GM06990 (cell line): ENCODE data around the gene JMJD8.

Experiments
- DNase-seq: peaks from one replicate; pipeline ENCODE4 v3.0.0-alpha.2; 2011; ENCODE audit not compliant: insufficient read length; ENCODE audit errors: extremely low read depth
- H3K27me3 ChIP-seq: replicated peaks from 2 replicates; pipeline ENCODE4 v1.6.0; 2011; ENCODE audit warnings: low read length; ENCODE audit not compliant: control insufficient read depth, insufficient read depth
- H3K36me3 ChIP-seq: 2 replicates; pipeline ENCODE4 v1.5.1; 2011; ENCODE audit warnings: low read length; ENCODE audit not compliant: control insufficient read depth, insufficient read depth
- H3K4me3 ChIP-seq: replicated peaks from 2 replicates; pipeline ENCODE4 v1.5.1; 2011; ENCODE audit warnings: low read depth, mild to moderate bottlenecking, control low read depth, low read length
- TF ChIP-seq, protein P1 (sequence below): IDR thresholded peaks from 2 replicates; pipeline ENCODE4 v1.5.1; 2011; ENCODE audit warnings: low read length, control low read depth, mild to moderate bottlenecking, inconsistent platforms; ENCODE audit not compliant: insufficient read depth, poor library complexity, severe bottlenecking

The JMJD8 gene

DNA sequence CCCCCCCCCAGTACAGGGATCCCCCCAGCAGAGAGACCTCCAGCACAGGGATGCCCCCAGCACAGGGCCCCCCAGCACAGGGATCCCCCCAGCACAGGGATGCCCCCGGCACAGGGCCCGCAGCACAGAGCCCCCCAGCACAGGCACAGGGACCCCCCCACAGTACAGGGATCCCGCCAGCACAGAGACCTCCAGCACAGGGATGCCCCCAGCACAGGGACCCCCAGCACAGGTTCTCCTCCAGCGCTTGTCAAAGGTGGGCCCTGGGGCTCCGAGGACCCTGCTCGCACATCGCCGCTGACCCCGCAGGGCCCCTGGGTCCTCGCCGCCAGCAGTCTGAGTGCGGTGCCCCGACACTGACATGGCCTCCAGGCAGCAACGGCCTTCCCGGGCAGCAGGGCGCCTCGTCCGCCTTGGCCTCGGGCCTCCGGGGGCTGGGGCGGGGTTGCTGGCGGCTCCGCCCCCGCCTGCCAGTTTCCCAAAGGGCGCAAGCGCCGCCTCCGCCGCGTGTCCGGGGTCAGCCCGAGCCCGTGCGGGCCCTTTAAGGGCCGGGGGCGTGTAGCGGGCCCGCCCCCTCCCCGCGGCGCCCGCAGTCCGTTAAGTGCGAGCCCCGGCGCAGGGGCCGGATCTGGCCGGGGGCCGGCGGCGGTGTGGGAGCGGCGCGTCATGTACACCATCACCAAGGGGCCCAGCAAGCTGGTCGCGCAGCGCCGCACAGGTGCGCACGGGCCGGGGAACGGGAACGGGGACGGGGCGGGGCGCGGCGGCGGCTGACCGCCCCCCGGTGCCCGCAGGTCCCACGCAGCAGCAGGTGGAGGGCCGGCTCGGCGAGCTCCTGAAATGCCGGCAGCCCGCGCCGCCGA, 42.6 kb downstream of the JMJD8 start, which contains the start of gene MCRIP2:
TSS of gene MCRIP2 (plus strand) at position 503 of the 863 bp plus-strand sequence. CDS start at position 667, 164 bp downstream.
- H3K36me3 ChIP-seq, result peaks cover 1% of the 10 kb centered on the region; the same call in 1 of the 2 replicates
- H3K27me3 ChIP-seq, result no peaks in the 10 kb centered on the region
- TF ChIP-seq, protein P1, sequence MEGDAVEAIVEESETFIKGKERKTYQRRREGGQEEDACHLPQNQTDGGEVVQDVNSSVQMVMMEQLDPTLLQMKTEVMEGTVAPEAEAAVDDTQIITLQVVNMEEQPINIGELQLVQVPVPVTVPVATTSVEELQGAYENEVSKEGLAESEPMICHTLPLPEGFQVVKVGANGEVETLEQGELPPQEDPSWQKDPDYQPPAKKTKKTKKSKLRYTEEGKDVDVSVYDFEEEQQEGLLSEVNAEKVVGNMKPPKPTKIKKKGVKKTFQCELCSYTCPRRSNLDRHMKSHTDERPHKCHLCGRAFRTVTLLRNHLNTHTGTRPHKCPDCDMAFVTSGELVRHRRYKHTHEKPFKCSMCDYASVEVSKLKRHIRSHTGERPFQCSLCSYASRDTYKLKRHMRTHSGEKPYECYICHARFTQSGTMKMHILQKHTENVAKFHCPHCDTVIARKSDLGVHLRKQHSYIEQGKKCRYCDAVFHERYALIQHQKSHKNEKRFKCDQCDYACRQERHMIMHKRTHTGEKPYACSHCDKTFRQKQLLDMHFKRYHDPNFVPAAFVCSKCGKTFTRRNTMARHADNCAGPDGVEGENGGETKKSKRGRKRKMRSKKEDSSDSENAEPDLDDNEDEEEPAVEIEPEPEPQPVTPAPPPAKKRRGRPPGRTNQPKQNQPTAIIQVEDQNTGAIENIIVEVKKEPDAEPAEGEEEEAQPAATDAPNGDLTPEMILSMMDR, result no peak
- peak; percentile 89 for DNase-seq
- peak within 1 kb of the TSS; percentile 91 for H3K4me3 ChIP-seq

DNA sequence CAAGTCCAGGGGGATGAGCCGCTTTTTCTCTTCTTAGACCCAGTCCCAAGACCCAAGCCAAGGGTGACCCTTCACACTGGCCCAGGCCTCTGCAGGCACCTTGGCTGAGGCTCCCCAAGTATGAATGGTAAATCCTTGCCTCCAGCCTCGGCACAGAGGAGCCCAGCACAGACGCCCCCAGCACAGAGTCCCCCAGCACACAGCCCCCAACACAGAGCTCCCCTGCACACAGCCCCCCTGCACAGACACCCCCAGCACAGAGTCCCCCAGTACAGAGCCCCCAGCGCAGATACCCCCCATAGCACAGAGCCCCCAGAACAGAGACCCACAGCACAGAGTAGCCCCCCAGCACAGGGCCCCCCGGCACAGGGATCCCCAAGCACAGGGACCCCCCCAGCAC, 43.5 kb downstream of the JMJD8 start:
- Histone ChIP-seq H3K27me3 (no peaks in the 10 kb centered on the region), H3K36me3 (no peaks in the 10 kb centered on the region; the same call in 1 of the 2 replicates), H3K4me3 (peak overlapping the region; percentile 91)
- DNase-seq, result no peak
- TF ChIP-seq, protein P1, result no peak

DNA sequence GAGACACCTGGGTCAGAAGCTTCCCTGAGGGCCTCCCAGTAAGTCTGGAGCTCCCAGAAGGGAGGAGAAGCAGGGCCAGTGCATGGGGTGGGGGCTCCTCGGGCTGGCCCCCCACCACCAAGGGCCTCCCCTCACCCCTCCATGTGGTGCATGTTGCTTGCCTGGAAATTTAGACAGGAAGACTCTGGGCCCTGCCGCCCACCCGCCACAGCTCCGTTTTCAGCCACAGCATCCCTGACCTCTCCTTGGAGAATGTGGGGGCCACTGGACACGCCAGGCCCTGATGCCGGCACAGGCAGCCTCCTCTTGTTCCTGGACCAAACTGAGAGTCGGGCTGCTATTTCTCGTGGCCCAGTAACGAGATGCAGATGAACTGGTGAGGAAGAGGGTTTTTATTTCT, 45.3 kb downstream of the JMJD8 start:
- no peak overlapping the region for H3K4me3 ChIP-seq

DNA sequence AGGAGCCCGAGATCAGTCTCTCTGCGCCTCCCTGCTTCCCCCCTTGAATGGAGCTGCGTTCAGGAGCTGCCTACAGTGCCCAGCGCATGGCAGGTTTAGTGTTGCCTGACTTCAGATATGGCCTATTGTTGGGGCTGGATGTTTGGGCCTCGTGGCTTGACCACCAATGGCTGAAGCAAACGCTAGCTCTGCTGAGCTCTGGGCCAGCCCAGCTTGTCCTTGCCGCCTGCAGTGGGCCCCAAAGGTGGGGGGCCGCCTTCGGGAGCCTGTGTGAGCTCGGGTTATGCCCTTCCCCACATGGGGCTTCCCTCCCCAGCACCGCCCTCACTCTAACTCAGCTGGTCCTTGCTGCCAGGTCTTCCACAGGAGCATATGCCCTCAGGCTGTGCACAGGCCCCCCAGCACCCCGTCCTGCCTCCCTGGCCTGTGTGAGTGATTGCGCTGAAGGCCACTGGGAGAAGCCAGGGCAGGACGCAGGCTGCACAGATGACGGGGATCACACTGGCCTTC, 46.0 kb downstream of the JMJD8 start:
- no peak overlapping the region for H3K4me3 ChIP-seq
- H3K27me3 ChIP-seq, result no peaks in the 10 kb centered on the region
- peaks cover 4% of the 10 kb centered on the region; the same call in 1 of the 2 replicates for H3K36me3 ChIP-seq
- no peak for DNase-seq
- TF ChIP-seq, protein P1, result no peak

More for the DNA sequence above, 45.3 kb downstream of the JMJD8 start:
- H3K27me3 ChIP-seq, result no peaks in the 10 kb centered on the region
- TF ChIP-seq, protein P1, result no peak
- H3K36me3 ChIP-seq, result peaks cover 4% of the 10 kb centered on the region; the same call in 1 of the 2 replicates
- DNase-seq, result no peak

DNA sequence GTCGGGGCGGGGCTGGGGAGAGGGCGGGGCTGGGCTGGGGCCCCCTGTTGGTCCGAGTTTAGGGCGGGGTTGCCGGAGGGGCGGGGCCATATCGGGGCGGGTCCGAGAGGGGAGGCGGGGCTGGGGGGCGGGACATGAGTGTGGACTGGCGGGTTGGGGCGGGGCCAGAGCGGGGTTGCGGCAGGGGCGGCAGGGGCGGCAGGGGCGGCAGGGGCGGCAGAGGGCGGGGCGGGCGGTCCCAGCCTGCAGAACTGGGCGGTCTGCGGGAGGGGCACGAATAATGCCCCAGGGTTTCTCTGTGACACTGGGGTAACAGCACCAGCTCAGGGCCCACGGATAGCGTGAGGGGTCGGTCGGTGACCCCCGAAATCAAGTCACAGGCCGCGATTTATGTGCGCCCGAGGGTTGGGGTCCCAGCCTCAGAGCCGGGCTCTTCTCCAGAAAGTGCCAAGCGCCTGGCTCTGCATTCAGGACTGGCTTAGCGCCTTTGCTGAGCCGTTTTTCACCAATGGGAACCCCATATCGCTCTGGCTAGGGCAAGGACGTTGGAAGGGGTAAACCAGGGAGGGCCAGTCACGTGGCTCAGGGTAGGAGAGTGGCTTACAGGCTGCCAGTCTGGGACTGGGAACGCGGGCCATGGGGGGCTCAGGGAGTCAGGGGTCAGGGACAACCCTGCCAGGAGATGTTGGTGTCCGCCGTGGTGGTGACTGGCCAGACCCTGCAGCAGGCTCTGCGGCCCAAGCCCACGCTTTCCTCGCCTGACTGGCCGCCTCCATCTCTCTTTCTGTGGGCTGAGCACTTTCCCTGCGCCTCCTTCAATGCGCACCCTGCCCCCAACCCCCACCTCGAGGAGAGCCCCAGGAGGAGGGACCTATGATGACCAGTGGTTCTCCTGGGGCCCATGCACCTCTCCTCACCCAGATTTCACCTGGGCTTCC, 46.8 kb downstream of the JMJD8 start:
- H3K27me3 ChIP-seq, result no peaks in the 10 kb centered on the region
- H3K36me3 ChIP-seq, result peaks cover 4% of the 10 kb centered on the region; the same call in 1 of the 2 replicates
- TF ChIP-seq, protein P1, result no peak
- peak overlapping the region; percentile 86 for H3K4me3 ChIP-seq
- no peak for DNase-seq
